Calu3 (cell line): Measurements from ENCODE around the gene ZNF414. TPM values are rescaled to one million over a fixed set of nuclear protein-coding genes. Genes with fewer than 3 reads are reported as not detected.
"Not testable (repeated sequence)": the region's sequence is repeated elsewhere in the genome, so short reads cannot be mapped to it uniquely, and the experiment has no call there.

ENCODE experiments used
- Bru-seq: library from RNA; stranded (reverse); fragments of 400-500 nt; gene quantifications from one replicate; lab custom pipeline; 2021; lab: Mats Ljungman, UMichigan
- BruChase-seq, 2 experiments: library from RNA; stranded (reverse); fragments of 400-500 nt; gene quantifications; one replicate each; lab custom pipeline; 2021; lab: Mats Ljungman, UMichigan
- BruUV-seq: library from RNA; stranded (reverse); fragments of 400-500 nt; replicated peaks from 2 replicates; lab custom pipeline; 2021; lab: Mats Ljungman, UMichigan
- CTCF ChIA-PET: fragments of 300-600 bp; sonication (Branson Sonifier 250); formaldehyde crosslinking; loops from one replicate; lab custom pipeline; 2022; ENCODE audit warnings: antibody characterized with exemption; lab: Charles Lee
- DNase-seq: peaks from one replicate; pipeline ENCODE4 v3.0.0; 2022
- H3K27ac Mint-ChIP-seq: one replicate; pipeline ENCODE4 v1.8.0; 2022; ENCODE audit warnings: mixed read lengths; ENCODE audit not compliant: unreplicated experiment
- H3K27me3 Mint-ChIP-seq: one replicate; pipeline ENCODE4 v1.8.0; 2022; ENCODE audit warnings: mixed read lengths; ENCODE audit not compliant: unreplicated experiment
- H3K36me3 Mint-ChIP-seq: one replicate; pipeline ENCODE4 v1.8.0; 2022; ENCODE audit warnings: mild to moderate bottlenecking, moderate library complexity, mixed read lengths; ENCODE audit not compliant: insufficient read depth, unreplicated experiment
- H3K4me1 Mint-ChIP-seq: one replicate; pipeline ENCODE4 v1.8.0; 2022; ENCODE audit warnings: mild to moderate bottlenecking, low read depth, mixed read lengths; ENCODE audit not compliant: unreplicated experiment
- H3K4me3 Mint-ChIP-seq: one replicate; pipeline ENCODE4 v1.8.0; 2022; ENCODE audit warnings: mild to moderate bottlenecking, low read depth, moderate library complexity, mixed read lengths; ENCODE audit not compliant: unreplicated experiment
- H3K9me3 Mint-ChIP-seq: one replicate; pipeline ENCODE4 v1.8.0; 2022; ENCODE audit warnings: low read depth, mixed read lengths; ENCODE audit not compliant: unreplicated experiment
- CTCF ChIP-seq: fragments of 200-600 bp; IDR thresholded peaks from one replicate; pipeline ENCODE4 v1.8.0; 2022; ENCODE audit warnings: antibody characterized with exemption; ENCODE audit not compliant: unreplicated experiment
- intact Hi-C: fragments of 100-400 bp; cut with micrococcal nuclease; formaldehyde crosslinking; loops from one replicate; pipeline ENCODE4 v1.10.0; 2022; ENCODE audit not compliant: unreplicated experiment
- long read RNA-seq: library from polyadenylated mRNA; stranded (forward); transcript quantifications from one replicate; pipeline ENCODE4 v2.0.0, GENCODE V29; 2022
- total RNA-seq: library from RNA; stranded (reverse); gene quantifications from 2 replicates; pipeline ENCODE4 v1.2.3, GENCODE V29; 2022

The ZNF414 gene
- total RNA-seq (8.7 and 11.8 TPM in 2 replicates), Bru-seq, nascent RNA (percentile 47 among the genes with signal in this experiment), BruChase-seq, experiment 1, labeled RNA remaining after a 6-hour chase (percentile 49 among the genes with signal in this experiment), BruChase-seq, experiment 2, labeled RNA remaining after a 2-hour chase (percentile 47 among the genes with signal in this experiment)
- long read RNA-seq, transcript ZNF414-202 (8 exons, 2,300 nt) = major isoform, 5 of 15 reads
- long read RNA-seq, partial matches to known transcripts = 4 of 15 reads
- long read RNA-seq, other reads (novel, unspliced or antisense) = 3 of 15 reads

- peak within 1 kb of the TSS; percentile 97 for H3K4me3 Mint-ChIP-seq
- DNase-seq = peak; percentile 93
- TF ChIP-seq CTCF = no peak
- peaks cover 22% of the 10 kb centered on the region for H3K27me3 Mint-ChIP-seq
- H3K9me3 Mint-ChIP-seq = no peaks in the 10 kb centered on the region
- BruUV-seq = TSS peak; percentile 83
- intact Hi-C loops = no loop called here
- H3K4me1 Mint-ChIP-seq = no peaks in the 10 kb centered on the region
- H3K27ac Mint-ChIP-seq = peak within 1 kb of the TSS; percentile 95
- peaks cover 18% of the 10 kb centered on the region for H3K36me3 Mint-ChIP-seq
- CTCF ChIA-PET = interaction anchor here (0.7 to 1.6 kb wide), 8 partner anchors 8 to 629 kb away, joined by 3 to 7 read pairs (median 3); partner anchors contain the start of gene ANGPTL4
Observed at GRCh38 chr19:8513687-8514504, at the start of gene ZNF414. TSS of gene ZNF414 (minus strand) at chr19:8514167. CDS start at chr19:8514046, 121 bp downstream.

GRCh38 chr19:8561075-8561764, 47.3 kb upstream of the ZNF414 start:
- intact Hi-C loops = no loop called here
- no peak for TF ChIP-seq CTCF
- Mint-ChIP-seq H3K9me3 (no peaks in the 10 kb centered on the region), H3K36me3 (peaks cover 6% of the 10 kb centered on the region), H3K27me3 (no peaks in the 10 kb centered on the region), H3K4me3 (no peak overlapping the region), H3K4me1 (no peaks in the 10 kb centered on the region), H3K27ac (no peak overlapping the region)
- no peak for DNase-seq
- CTCF ChIA-PET = no interaction called here
- BruUV-seq = no TSS peak

- no peak for DNase-seq
- TF ChIP-seq CTCF = no peak
- Mint-ChIP-seq H3K27me3 (no peaks in the 10 kb centered on the region), H3K4me3 (no peak overlapping the region), H3K27ac (peak overlapping the region; percentile 59), H3K4me1 (peaks cover 5% of the 10 kb centered on the region), H3K9me3 (no peaks in the 10 kb centered on the region), H3K36me3 (peaks cover 11% of the 10 kb centered on the region)
- BruUV-seq = no TSS peak
- intact Hi-C loops = no loop called here
- CTCF ChIA-PET = no interaction called here
Observed at GRCh38 chr19:8558325-8558724, 44.4 kb upstream of the ZNF414 start.

- no peaks in the 10 kb centered on the region for H3K9me3 Mint-ChIP-seq
- H3K27me3 Mint-ChIP-seq = no peaks in the 10 kb centered on the region
- no peak overlapping the region for H3K4me3 Mint-ChIP-seq
- CTCF ChIA-PET = no interaction called here
- no TSS peak for BruUV-seq
- TF ChIP-seq CTCF = no peak
- H3K27ac Mint-ChIP-seq = peak overlapping the region; percentile 59
- peaks cover 9% of the 10 kb centered on the region for H3K4me1 Mint-ChIP-seq
- no peak for DNase-seq
- H3K36me3 Mint-ChIP-seq = peaks cover 11% of the 10 kb centered on the region
- intact Hi-C loops = no loop called here
Observed at GRCh38 chr19:8557642-8558238, 43.8 kb upstream of the ZNF414 start.

- intact Hi-C loops, H3K27me3 Mint-ChIP-seq, H3K27ac Mint-ChIP-seq, H3K9me3 Mint-ChIP-seq, CTCF ChIA-PET, DNase-seq, H3K4me3 Mint-ChIP-seq, BruUV-seq: not testable (repeated sequence)
- peaks cover 14% of the 10 kb centered on the region for H3K4me1 Mint-ChIP-seq
- H3K36me3 Mint-ChIP-seq = peaks cover 21% of the 10 kb centered on the region
Observed at GRCh38 chr19:8553729-8554128, 39.8 kb upstream of the ZNF414 start.
